HepG2 (cell line): ENCODE measurements around the gene LGR6. TPM values are rescaled to one million over a fixed set of nuclear protein-coding genes. Genes with fewer than 3 reads are reported as not detected.

ENCODE experiments used
- ATAC-seq: fragments of 200-7000 bp; cut with Tn5 transposase; 3 replicates; pipeline ENCODE4 v1.9.1; 2020; ENCODE audit warnings: mild to moderate bottlenecking, moderate library complexity
- BruUV-seq: library from RNA; stranded (reverse); fragments of 400-500 nt; replicated peaks from 2 replicates; lab custom pipeline; 2021; lab: Mats Ljungman, UMichigan
- CTCF ChIA-PET: fragments of 300-600 bp; formaldehyde crosslinking; extraction: SDS; loops from one replicate; lab custom pipeline; 2021; ENCODE audit warnings: low total read pairs, inconsistent platforms, low intra/inter-chr PET ratio; lab: Yijun Ruan, JAX
- POLR2A ChIA-PET: fragments of 350-600 bp; sonication (Branson Sonifier 250); formaldehyde crosslinking; loops from one replicate; lab custom pipeline; 2020; ENCODE audit warnings: antibody characterized with exemption, inconsistent platforms; lab: Yijun Ruan, JAX
- DNase-seq: peaks from one replicate; pipeline ENCODE4 v3.0.0-alpha.2; 2015; ENCODE audit warnings: low spot score
- FAIRE-seq: peaks from 3 replicates; lab custom pipeline; 2011; peaks lifted over from hg19 to GRCh38; lab: Jason Lieb, UNC
- H2AFZ ChIP-seq: one replicate; pipeline ENCODE4 v1.6.1; 2011; ENCODE audit warnings: low read length, inconsistent platforms
- H3K27ac ChIP-seq: fragments of 300-600 bp; 3 replicates; pipeline ENCODE4 v1.8.0; 2011; ENCODE audit warnings: mixed run types, mild to moderate bottlenecking, mixed read lengths, low read length, inconsistent platforms; ENCODE audit not compliant: insufficient read depth; ENCODE audit errors: extremely low read length
- H3K27me3 ChIP-seq, 2 experiments: fragments of 200-600 bp in 1 of 2; 2 replicates in 1 of 2; 3 replicates in 1 of 2; pipeline versions ENCODE4 v1.6.0 to v1.8.0; 2011; ENCODE audit warnings: low read length in 2 of 2, mild to moderate bottlenecking in 2 of 2, moderate library complexity in 2 of 2, inconsistent platforms in 1 of 2; ENCODE audit not compliant: insufficient read depth in 2 of 2, control insufficient read depth in 1 of 2
- H3K36me3 ChIP-seq, 2 experiments: fragments of 200-600 bp in 1 of 2; replicated peaks in 1 of 2; 2 replicates in 1 of 2; 3 replicates in 1 of 2; pipeline versions ENCODE4 v1.5.1 to v1.8.0; 2011; ENCODE audit warnings: low read length in 2 of 2, inconsistent platforms in 1 of 2; ENCODE audit not compliant: insufficient read depth in 2 of 2, control insufficient read depth in 1 of 2
- H3K4me1 ChIP-seq: 2 replicates; pipeline ENCODE4 v1.5.1; 2012; ENCODE audit warnings: low read length, inconsistent platforms; ENCODE audit not compliant: insufficient read depth
- H3K4me2 ChIP-seq: 2 replicates; pipeline ENCODE4 v1.6.0; 2011; ENCODE audit warnings: low read depth, low read length, inconsistent platforms
- H3K4me3 ChIP-seq, 3 experiments: fragments of 200-600 bp in 1 of 3; sonication (generic), shearing (Covaris generic) in 1 of 3; replicated peaks in 1 of 3; 2 replicates each; pipeline ENCODE4 v1.5.1; 2011 to 2016; ENCODE audit warnings: low read length in 3 of 3, inconsistent platforms in 2 of 3, low read depth in 2 of 3, mild to moderate bottlenecking in 2 of 3, control low read depth in 1 of 3, mixed read lengths in 1 of 3; ENCODE audit not compliant: insufficient read depth in 1 of 3
- H3K79me2 ChIP-seq: one replicate; pipeline ENCODE4 v1.6.1; 2011; ENCODE audit warnings: low read length, inconsistent platforms; ENCODE audit not compliant: insufficient read depth
- H3K9ac ChIP-seq: 2 replicates; pipeline ENCODE4 v1.6.0; 2011; ENCODE audit warnings: mild to moderate bottlenecking, low read depth, low read length, inconsistent platforms; ENCODE audit not compliant: insufficient read depth
- H3K9me3 ChIP-seq: 2 replicates; pipeline ENCODE4 v1.5.1; 2012; ENCODE audit warnings: mild to moderate bottlenecking, low read length
- H4K20me1 ChIP-seq: 2 replicates; pipeline ENCODE4 v1.6.0; 2011; ENCODE audit warnings: inconsistent platforms, mild to moderate bottlenecking, low read length, moderate library complexity; ENCODE audit not compliant: insufficient read depth
- ARNT ChIP-seq: fragments of 450-650 bp; IDR thresholded peaks from 2 replicates; pipeline ENCODE4 v1.6.1; 2017
- FOXC1 ChIP-seq: sonication (generic); formaldehyde crosslinking; IDR thresholded peaks from 2 replicates; pipeline ENCODE4 v1.8.0; 2022; ENCODE audit warnings: mild to moderate bottlenecking, missing genetic modification reagents, borderline replicate concordance
- GTF3A ChIP-seq: sonication (generic); formaldehyde crosslinking; conservative IDR thresholded peaks from 2 replicates; pipeline ENCODE4 v1.4.0; 2020; ENCODE audit warnings: mild to moderate bottlenecking, missing genetic modification reagents
- HNRNPK ChIP-seq: fragments of 200-400 bp; formaldehyde crosslinking; IDR thresholded peaks from 2 replicates; pipeline ENCODE4 v1.6.1; 2018; ENCODE audit warnings: low read length, low read depth, moderate library complexity, mild to moderate bottlenecking; ENCODE audit not compliant: poor library complexity, severe bottlenecking
- HNRNPUL1 ChIP-seq: fragments of 200-400 bp; formaldehyde crosslinking; IDR thresholded peaks from 2 replicates; pipeline ENCODE4 v1.6.1; 2017; ENCODE audit warnings: low read depth, mild to moderate bottlenecking, low read length, moderate library complexity
- KAT7 ChIP-seq: IDR thresholded peaks from 2 replicates; pipeline ENCODE4 v1.6.1; 2018; ENCODE audit warnings: borderline replicate concordance, missing compliant biosample characterization
- MAZ ChIP-seq, 2 experiments: sonication (generic) in 1 of 2; formaldehyde crosslinking in 1 of 2; IDR thresholded peaks; 2 replicates each; pipeline versions ENCODE4 v1.5.0 to v1.6.1; 2012 to 2020; ENCODE audit warnings: low read depth in 2 of 2, mild to moderate bottlenecking in 2 of 2, borderline replicate concordance in 1 of 2, improper control_type of control experiment in 1 of 2, low read length in 1 of 2, missing genetic modification reagents in 1 of 2, moderate library complexity in 1 of 2
- NFKBIZ ChIP-seq: IDR thresholded peaks from 2 replicates; pipeline ENCODE4 v1.6.1; 2018; ENCODE audit warnings: missing genetic modification reagents, missing compliant biosample characterization
- RAD21 ChIP-seq: fragments of 450-650 bp; formaldehyde crosslinking; IDR thresholded peaks from 2 replicates; pipeline ENCODE4 v1.5.0; 2020; ENCODE audit warnings: mild to moderate bottlenecking
- SAP130 ChIP-seq: IDR thresholded peaks from 2 replicates; pipeline ENCODE4 v1.6.1; 2016; ENCODE audit warnings: low read depth
- SOX13 ChIP-seq, 3 experiments: fragments of 450-650 bp in 1 of 3; sonication (generic) in 1 of 3; formaldehyde crosslinking in 1 of 3; IDR thresholded peaks in 2 of 3; conservative IDR thresholded peaks in 1 of 3; 2 replicates each; pipeline versions ENCODE4 v1.5.0 to v1.6.1; 2016 to 2020; ENCODE audit warnings: antibody characterized with exemption in 1 of 3, mild to moderate bottlenecking in 1 of 3, missing compliant biosample characterization in 1 of 3, missing genetic modification reagents in 1 of 3, moderate library complexity in 1 of 3
- SUZ12 ChIP-seq: fragments of 150-350 bp; IDR thresholded peaks from 2 replicates; pipeline ENCODE4 v1.6.1; 2014; ENCODE audit warnings: low read depth, low read length
- TBL1XR1 ChIP-seq: fragments of 150-350 bp; IDR thresholded peaks from 2 replicates; pipeline ENCODE4 v1.6.1; 2014; ENCODE audit warnings: borderline replicate concordance, low read length; ENCODE audit not compliant: partially characterized antibody
- WGBS: methylation state at CpG from one replicate; pipeline ENCODE4 v1.1.6; 2017; ENCODE audit warnings: low lambda C conversion rate; 5-methylcytosine and 5-hydroxymethylcytosine counted together
- in situ Hi-C: cut with HindIII; loops from 2 replicates; pipeline ENCODE4 v1.10.0; 2017; ENCODE audit warnings: low pct_unique_long_range_greater_than_20kb; ENCODE audit not compliant: extremely low pct_ligation_motif_present
- intact Hi-C: fragments of 100-400 bp; cut with micrococcal nuclease; formaldehyde crosslinking; loops from one replicate; pipeline ENCODE4 v1.10.0; 2022; ENCODE audit not compliant: unreplicated experiment
- polyA plus RNA-seq, 8 experiments: library from polyadenylated mRNA; depleted of rRNA in 3 of 8; stranded (reverse) in 7 of 8; unstranded in 1 of 8; fragments of >200 nt; fragmentation: Illumina TruSeq in 4 of 8; extraction: Trizol in 4 of 8; gene quantifications; 2 replicates each; pipeline versions ENCODE4 v1.2.1 to v1.2.3, GENCODE V29; 2011 to 2016; ENCODE audit warnings: low read depth in 4 of 8, missing spikeins in 1 of 8, mixed read lengths in 1 of 8; ENCODE audit not compliant: insufficient read depth in 1 of 8
- total RNA-seq, 5 experiments: library from RNA; depleted of rRNA; stranded (reverse); fragments of >200 nt; fragmentation: Illumina TruSeq; extraction: Trizol; gene quantifications; 2 replicates each; pipeline ENCODE4 v1.2.3, GENCODE V29; 2016; ENCODE audit warnings: low read depth in 1 of 5
- TF ChIP-seq, protein P1 (sequence below): IDR thresholded peaks from 2 replicates; pipeline ENCODE4 v1.6.1; 2016; ENCODE audit warnings: control low read depth
- TF ChIP-seq, protein P2 (sequence below): sonication (generic); formaldehyde crosslinking; IDR thresholded peaks from 2 replicates; pipeline ENCODE4 v1.5.1; 2020; ENCODE audit warnings: mild to moderate bottlenecking, missing genetic modification reagents
- TF ChIP-seq, protein P3 (sequence below): sonication (generic); formaldehyde crosslinking; IDR thresholded peaks from 2 replicates; pipeline ENCODE4 v1.5.0; 2020; ENCODE audit warnings: missing genetic modification reagents
- TF ChIP-seq, protein P4 (sequence below): sonication (generic); formaldehyde crosslinking; IDR thresholded peaks from 2 replicates; pipeline ENCODE4 v1.4.0; 2020; ENCODE audit warnings: missing genetic modification reagents, low read depth, mild to moderate bottlenecking, borderline replicate concordance

LGR6 gene
- total and polyA plus RNA-seq, 2 of the 13 experiments (the other 11 are each of a cell fraction or from before 2014, with no cell fraction given): 0.07 TPM; not detected in 1

DNA sequence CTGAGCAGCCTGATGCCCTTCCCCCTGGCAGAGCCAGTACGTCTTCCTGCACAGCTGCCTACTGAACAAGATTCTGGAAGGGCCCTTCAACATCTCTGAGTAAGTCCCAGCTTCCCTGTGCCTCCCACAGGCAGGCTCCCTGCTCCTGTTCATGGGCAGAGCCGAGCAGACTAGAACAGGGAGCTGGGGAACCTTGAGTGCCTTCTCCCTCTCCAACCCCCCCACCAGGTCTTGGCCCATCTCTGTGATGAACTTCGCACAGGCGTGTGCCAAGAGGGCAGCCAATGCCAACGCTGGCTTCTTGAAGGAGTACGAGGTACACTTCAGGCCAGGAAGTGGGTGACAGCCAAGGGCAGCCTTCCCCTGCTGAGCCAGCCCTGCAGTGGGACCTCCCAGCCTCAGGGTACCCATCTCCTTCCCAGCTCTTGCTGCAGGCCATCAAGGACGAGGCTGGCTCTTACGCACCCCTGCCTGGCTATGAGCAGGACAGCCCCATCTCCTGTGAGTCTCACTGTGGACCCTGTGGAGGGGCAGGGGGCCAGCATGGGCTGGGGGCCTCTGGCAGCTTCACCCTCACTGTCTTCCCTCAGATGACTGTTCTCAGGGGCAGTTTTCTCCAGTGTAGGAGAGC lies 6.4 kb upstream of the LGR6 start:
- intact Hi-C loops: no loop called here
- BruUV-seq: no TSS peak
- in situ Hi-C loops: loop anchor here (5.0 kb wide), 1 partner anchor 130 kb away; no protein-coding TSS in a partner anchor
- TF ChIP-seq MAZ (IDR thresholded peaks at IDR 0.05; ENCODE audit: borderline replicate concordance, low read depth, low read length) (no peak), MAZ (CRISPR knock-in tag; IDR thresholded peaks at IDR 0.05; ENCODE audit: low read depth) (no peak), RAD21 (CRISPR knock-in tag) (no peak), NFKBIZ (CRISPR knock-in tag) (no peak), ARNT (no peak), SAP130 (CRISPR knock-in tag) (no peak), SUZ12 (no peak), GTF3A (CRISPR knock-in tag) (no peak), HNRNPUL1 (no peak), SOX13 (IDR thresholded peaks at IDR 0.05) (no peak), SOX13 (CRISPR knock-in tag; conservative IDR thresholded peaks at IDR 0.05 in 1 of 2, IDR thresholded peaks at IDR 0.05 in 1 of 2) (no peak), FOXC1 (CRISPR knock-in tag) (no peak), KAT7 (no peak), TBL1XR1 (no peak), HNRNPK (no peak)
- TF ChIP-seq, protein P1, sequence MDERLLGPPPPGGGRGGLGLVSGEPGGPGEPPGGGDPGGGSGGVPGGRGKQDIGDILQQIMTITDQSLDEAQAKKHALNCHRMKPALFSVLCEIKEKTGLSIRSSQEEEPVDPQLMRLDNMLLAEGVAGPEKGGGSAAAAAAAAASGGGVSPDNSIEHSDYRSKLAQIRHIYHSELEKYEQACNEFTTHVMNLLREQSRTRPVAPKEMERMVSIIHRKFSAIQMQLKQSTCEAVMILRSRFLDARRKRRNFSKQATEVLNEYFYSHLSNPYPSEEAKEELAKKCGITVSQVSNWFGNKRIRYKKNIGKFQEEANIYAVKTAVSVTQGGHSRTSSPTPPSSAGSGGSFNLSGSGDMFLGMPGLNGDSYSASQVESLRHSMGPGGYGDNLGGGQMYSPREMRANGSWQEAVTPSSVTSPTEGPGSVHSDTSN (CRISPR knock-in tag): no peak
- TF ChIP-seq, protein P2, sequence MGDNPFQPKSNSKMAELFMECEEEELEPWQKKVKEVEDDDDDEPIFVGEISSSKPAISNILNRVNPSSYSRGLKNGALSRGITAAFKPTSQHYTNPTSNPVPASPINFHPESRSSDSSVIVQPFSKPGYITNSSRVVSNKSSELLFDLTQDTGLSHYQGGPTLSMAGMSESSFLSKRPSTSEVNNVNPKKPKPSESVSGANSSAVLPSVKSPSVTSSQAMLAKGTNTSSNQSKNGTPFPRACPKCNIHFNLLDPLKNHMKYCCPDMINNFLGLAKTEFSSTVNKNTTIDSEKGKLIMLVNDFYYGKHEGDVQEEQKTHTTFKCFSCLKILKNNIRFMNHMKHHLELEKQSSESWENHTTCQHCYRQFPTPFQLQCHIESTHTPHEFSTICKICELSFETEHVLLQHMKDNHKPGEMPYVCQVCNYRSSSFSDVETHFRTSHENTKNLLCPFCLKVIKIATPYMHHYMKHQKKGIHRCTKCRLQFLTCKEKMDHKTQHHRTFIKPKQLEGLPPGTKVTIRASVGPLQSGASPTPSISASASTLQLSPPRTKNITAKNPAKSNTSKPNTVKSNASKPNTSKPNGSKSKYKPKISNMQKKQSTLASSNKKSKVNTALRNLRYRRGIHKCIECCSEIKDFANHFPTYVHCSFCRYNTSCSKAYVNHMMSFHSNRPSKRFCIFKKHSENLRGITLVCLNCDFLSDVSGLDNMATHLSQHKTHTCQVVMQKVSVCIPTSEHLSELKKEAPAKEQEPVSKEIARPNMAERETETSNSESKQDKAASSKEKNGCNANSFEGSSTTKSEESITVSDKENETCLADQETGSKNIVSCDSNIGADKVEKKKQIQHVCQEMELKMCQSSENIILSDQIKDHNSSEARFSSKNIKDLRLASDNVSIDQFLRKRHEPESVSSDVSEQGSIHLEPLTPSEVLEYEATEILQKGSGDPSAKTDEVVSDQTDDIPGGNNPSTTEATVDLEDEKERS (CRISPR knock-in tag): no peak
- TF ChIP-seq, protein P3, sequence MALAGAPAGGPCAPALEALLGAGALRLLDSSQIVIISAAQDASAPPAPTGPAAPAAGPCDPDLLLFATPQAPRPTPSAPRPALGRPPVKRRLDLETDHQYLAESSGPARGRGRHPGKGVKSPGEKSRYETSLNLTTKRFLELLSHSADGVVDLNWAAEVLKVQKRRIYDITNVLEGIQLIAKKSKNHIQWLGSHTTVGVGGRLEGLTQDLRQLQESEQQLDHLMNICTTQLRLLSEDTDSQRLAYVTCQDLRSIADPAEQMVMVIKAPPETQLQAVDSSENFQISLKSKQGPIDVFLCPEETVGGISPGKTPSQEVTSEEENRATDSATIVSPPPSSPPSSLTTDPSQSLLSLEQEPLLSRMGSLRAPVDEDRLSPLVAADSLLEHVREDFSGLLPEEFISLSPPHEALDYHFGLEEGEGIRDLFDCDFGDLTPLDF (CRISPR knock-in tag): no peak
- TF ChIP-seq, protein P4, sequence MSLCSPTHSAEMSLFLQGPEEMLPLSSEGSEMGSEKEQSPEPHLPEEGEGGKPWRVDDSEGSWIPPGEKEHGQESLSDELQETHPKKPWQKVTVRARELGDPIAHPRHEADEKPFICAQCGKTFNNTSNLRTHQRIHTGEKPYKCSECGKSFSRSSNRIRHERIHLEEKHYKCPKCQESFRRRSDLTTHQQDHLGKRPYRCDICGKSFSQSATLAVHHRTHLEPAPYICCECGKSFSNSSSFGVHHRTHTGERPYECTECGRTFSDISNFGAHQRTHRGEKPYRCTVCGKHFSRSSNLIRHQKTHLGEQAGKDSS: no peak

More for the DNA sequence above, 6.4 kb upstream of the LGR6 start:
- WGBS: 27% methylated on average over 2 of the region's 8 CpGs
- H3K36me3 ChIP-seq: no peaks in the 10 kb centered on the region
- H3K4me1 ChIP-seq: peaks cover 37% of the 10 kb centered on the region
- 0 out of 2 replicates have a peak, but pooled peaks cover 3% of the 10 kb centered on the region for H4K20me1 ChIP-seq
- ChIA-PET POLR2A (no interaction called here), CTCF (no interaction called here)
- no peak overlapping the region for H3K27ac ChIP-seq
- no peak overlapping the region for H2AFZ ChIP-seq
- no peak for ATAC-seq
- no peak overlapping the region for H3K9ac ChIP-seq
- no peak for FAIRE-seq
- DNase-seq: no peak
- H3K9me3 ChIP-seq: no peaks in the 10 kb centered on the region
- H3K79me2 ChIP-seq: no peaks in the 10 kb centered on the region
- H3K4me3 ChIP-seq: no peak overlapping the region
- no peak overlapping the region for H3K4me2 ChIP-seq
- H3K27me3 ChIP-seq: peaks cover 0 to 4% of the 10 kb centered on the region in 2 experiments; a peak in 2 of 5 replicates
